Activated CD4-positive, alpha-beta T cell treated with anti-CD3 and anti-CD28 coated beads, Interleukin-2, amount 10 ng/mL, durations not matched to agents 24 days and 14 days (primary cell): Measurements from ENCODE around the gene NELFCD. TPM values are rescaled to one million over a fixed set of nuclear protein-coding genes. Genes with fewer than 3 reads are reported as not detected.

Source experiments
- DNase-seq: peaks from one replicate; pipeline ENCODE4 v3.0.0; 2022
- H3K27ac Mint-ChIP-seq: one replicate; pipeline ENCODE4 v1.8.0; 2022; ENCODE audit warnings: mild to moderate bottlenecking, mixed read lengths
- H3K27me3 Mint-ChIP-seq: one replicate; pipeline ENCODE4 v1.8.0; 2022; ENCODE audit warnings: mixed read lengths
- H3K36me3 Mint-ChIP-seq: one replicate; pipeline ENCODE4 v1.8.0; 2022; ENCODE audit warnings: low read depth, mild to moderate bottlenecking, mixed read lengths
- H3K4me1 Mint-ChIP-seq: one replicate; pipeline ENCODE4 v1.8.0; 2021; ENCODE audit warnings: mixed read lengths
- H3K4me3 Mint-ChIP-seq: one replicate; pipeline ENCODE4 v1.8.0; 2022; ENCODE audit warnings: mild to moderate bottlenecking, moderate library complexity, mixed read lengths
- H3K9me3 Mint-ChIP-seq: one replicate; pipeline ENCODE4 v1.8.0; 2021; ENCODE audit warnings: mixed read lengths
- intact Hi-C: fragments of 100-400 bp; cut with micrococcal nuclease; formaldehyde crosslinking; loops from one replicate; pipeline ENCODE4 v1.15.1; 2023
- total RNA-seq: library from RNA; stranded (reverse); gene quantifications from 2 replicates; pipeline ENCODE4 v1.2.3, GENCODE V29; 2022

Gene NELFCD
- total RNA-seq, 1 donor from 2014 or later, result 120 TPM

- H3K9me3 Mint-ChIP-seq, result no peaks in the 10 kb centered on the region
- intact Hi-C loops, result no loop called here
- H3K27me3 Mint-ChIP-seq, result no peaks in the 10 kb centered on the region
- H3K4me3 Mint-ChIP-seq, result no peak overlapping the region
- DNase-seq, result no peak
- peak overlapping the region; percentile 32 for H3K27ac Mint-ChIP-seq
- peaks cover 70% of the 10 kb centered on the region for H3K36me3 Mint-ChIP-seq
- H3K4me1 Mint-ChIP-seq, result peaks cover 42% of the 10 kb centered on the region
Observed at GRCh38 chr20:59025511-59025910, 44.5 kb downstream of the NELFCD start.

GRCh38 chr20:59026904-59027740 is 46.1 kb downstream of the NELFCD start:
- intact Hi-C loops, result no loop called here
- no peak for DNase-seq
- peaks cover 78% of the 10 kb centered on the region for H3K36me3 Mint-ChIP-seq
- no peaks in the 10 kb centered on the region for H3K27me3 Mint-ChIP-seq
- no peak overlapping the region for H3K27ac Mint-ChIP-seq
- H3K9me3 Mint-ChIP-seq, result no peaks in the 10 kb centered on the region
- H3K4me1 Mint-ChIP-seq, result peaks cover 50% of the 10 kb centered on the region
- H3K4me3 Mint-ChIP-seq, result no peak overlapping the region

GRCh38 chr20:59027741-59028320 is 46.8 kb downstream of the NELFCD start:
- Mint-ChIP-seq H3K9me3 (no peaks in the 10 kb centered on the region), H3K27ac (no peak overlapping the region), H3K4me1 (peaks cover 52% of the 10 kb centered on the region), H3K4me3 (no peak overlapping the region), H3K36me3 (peaks cover 73% of the 10 kb centered on the region), H3K27me3 (no peaks in the 10 kb centered on the region)
- DNase-seq, result no peak
- intact Hi-C loops, result no loop called here

GRCh38 chr20:59028812-59029211 is 47.8 kb downstream of the NELFCD start:
- Mint-ChIP-seq H3K36me3 (peaks cover 70% of the 10 kb centered on the region), H3K4me1 (peaks cover 55% of the 10 kb centered on the region), H3K27ac (no peak overlapping the region), H3K9me3 (no peaks in the 10 kb centered on the region), H3K4me3 (peak overlapping the region; percentile 66), H3K27me3 (no peaks in the 10 kb centered on the region)
- no peak for DNase-seq
- intact Hi-C loops, result no loop called here

GRCh38 chr20:59030911-59031563 is 50.0 kb downstream of the NELFCD start:
- H3K36me3 Mint-ChIP-seq, result peaks cover 69% of the 10 kb centered on the region
- intact Hi-C loops, result loop anchor here (1.0 to 5.0 kb wide), 3 partner anchors 24 to 379 kb away; partner anchors contain the start of genes CTSZ and STX16
- H3K27ac Mint-ChIP-seq, result peak overlapping the region; percentile 97
- H3K4me1 Mint-ChIP-seq, result peaks cover 60% of the 10 kb centered on the region
- DNase-seq, result peak; percentile 68
- H3K9me3 Mint-ChIP-seq, result no peaks in the 10 kb centered on the region
- no peaks in the 10 kb centered on the region for H3K27me3 Mint-ChIP-seq
- H3K4me3 Mint-ChIP-seq, result peak overlapping the region; percentile 95

- Mint-ChIP-seq H3K9me3 (no peaks in the 10 kb centered on the region), H3K36me3 (peaks cover 65% of the 10 kb centered on the region), H3K27ac (peak overlapping the region; percentile 97), H3K27me3 (no peaks in the 10 kb centered on the region), H3K4me1 (peaks cover 56% of the 10 kb centered on the region), H3K4me3 (peak overlapping the region; percentile 95)
- intact Hi-C loops, result loop anchor here (1.0 to 5.0 kb wide), 6 partner anchors 11 to 379 kb away; partner anchors contain the start of genes CTSZ, NELFCD, PRELID3B and STX16
- no peak for DNase-seq
Observed at GRCh38 chr20:59031564-59032022, 50.5 kb downstream of the NELFCD start.

- H3K4me1 Mint-ChIP-seq, result peaks cover 56% of the 10 kb centered on the region
- peaks cover 65% of the 10 kb centered on the region for H3K36me3 Mint-ChIP-seq
- intact Hi-C loops, result loop anchor here (1.0 to 5.0 kb wide), 5 partner anchors 10 to 380 kb away; partner anchors contain the start of genes NELFCD, PRELID3B and STX16
- H3K9me3 Mint-ChIP-seq, result no peaks in the 10 kb centered on the region
- DNase-seq, result peak; percentile 99
- peak within 1 kb of the TSS; percentile 95 for H3K4me3 Mint-ChIP-seq
- peak within 1 kb of the TSS; percentile 97 for H3K27ac Mint-ChIP-seq
- H3K27me3 Mint-ChIP-seq, result no peaks in the 10 kb centered on the region
Observed at GRCh38 chr20:59032023-59032712, 51.1 kb downstream of the NELFCD start, which contains the start of gene ATP5F1E. ATP5F1E (minus strand) TSS chr20:59032335; CDS start chr20:59032251, 84 bp downstream.

GRCh38 chr20:59032713-59033059 is 51.6 kb downstream of the NELFCD start:
- DNase-seq, result no peak
- peak overlapping the region; percentile 95 for H3K4me3 Mint-ChIP-seq
- intact Hi-C loops, result loop anchor here (1.0 to 5.0 kb wide), 5 partner anchors 10 to 380 kb away; partner anchors contain the start of genes NELFCD, PRELID3B and STX16
- peak overlapping the region; percentile 91 for H3K27ac Mint-ChIP-seq
- peaks cover 53% of the 10 kb centered on the region for H3K4me1 Mint-ChIP-seq
- no peaks in the 10 kb centered on the region for H3K27me3 Mint-ChIP-seq
- no peaks in the 10 kb centered on the region for H3K9me3 Mint-ChIP-seq
- H3K36me3 Mint-ChIP-seq, result peaks cover 65% of the 10 kb centered on the region

GRCh38 chr20:59033093-59033492 is 52.0 kb downstream of the NELFCD start:
- peak overlapping the region; percentile 91 for H3K27ac Mint-ChIP-seq
- DNase-seq, result no peak
- H3K27me3 Mint-ChIP-seq, result no peaks in the 10 kb centered on the region
- H3K4me1 Mint-ChIP-seq, result peaks cover 51% of the 10 kb centered on the region
- intact Hi-C loops, result loop anchor here (2.0 to 5.0 kb wide), 3 partner anchors 52 to 381 kb away; partner anchors contain the start of genes NELFCD and STX16
- no peaks in the 10 kb centered on the region for H3K9me3 Mint-ChIP-seq
- H3K36me3 Mint-ChIP-seq, result peaks cover 65% of the 10 kb centered on the region
- peak overlapping the region; percentile 95 for H3K4me3 Mint-ChIP-seq

GRCh38 chr20:59033616-59034165 is 52.6 kb downstream of the NELFCD start:
- H3K4me1 Mint-ChIP-seq, result peaks cover 48% of the 10 kb centered on the region
- intact Hi-C loops, result loop anchor here (2.0 to 5.0 kb wide), 3 partner anchors 53 to 381 kb away; partner anchors contain the start of genes NELFCD and STX16
- no peaks in the 10 kb centered on the region for H3K27me3 Mint-ChIP-seq
- H3K9me3 Mint-ChIP-seq, result no peaks in the 10 kb centered on the region
- no peak overlapping the region for H3K4me3 Mint-ChIP-seq
- H3K36me3 Mint-ChIP-seq, result peaks cover 62% of the 10 kb centered on the region
- DNase-seq, result peak; percentile 53
- H3K27ac Mint-ChIP-seq, result peak overlapping the region; percentile 26

- Mint-ChIP-seq H3K27me3 (no peaks in the 10 kb centered on the region), H3K27ac (no peak overlapping the region), H3K4me1 (peaks cover 47% of the 10 kb centered on the region), H3K4me3 (no peak overlapping the region), H3K36me3 (peaks cover 58% of the 10 kb centered on the region), H3K9me3 (no peaks in the 10 kb centered on the region)
- intact Hi-C loops, result no loop called here
- peak; percentile 51 for DNase-seq
Observed at GRCh38 chr20:59035381-59035780, 54.3 kb downstream of the NELFCD start.

GRCh38 chr20:59037386-59037785 is 56.3 kb downstream of the NELFCD start:
- intact Hi-C loops, result no loop called here
- peak; percentile 52 for DNase-seq
- H3K27ac Mint-ChIP-seq, result no peak overlapping the region
- H3K4me3 Mint-ChIP-seq, result no peak overlapping the region
- no peaks in the 10 kb centered on the region for H3K9me3 Mint-ChIP-seq
- no peaks in the 10 kb centered on the region for H3K27me3 Mint-ChIP-seq
- peaks cover 49% of the 10 kb centered on the region for H3K4me1 Mint-ChIP-seq
- H3K36me3 Mint-ChIP-seq, result peaks cover 60% of the 10 kb centered on the region

- H3K4me3 Mint-ChIP-seq, result peak overlapping the region; percentile 93
- H3K27ac Mint-ChIP-seq, result peak overlapping the region; percentile 59
- peaks cover 53% of the 10 kb centered on the region for H3K36me3 Mint-ChIP-seq
- intact Hi-C loops, result no loop called here
- H3K27me3 Mint-ChIP-seq, result no peaks in the 10 kb centered on the region
- H3K9me3 Mint-ChIP-seq, result no peaks in the 10 kb centered on the region
- peak; percentile 48 for DNase-seq
- H3K4me1 Mint-ChIP-seq, result peaks cover 55% of the 10 kb centered on the region
Observed at GRCh38 chr20:59039233-59039632, 58.2 kb downstream of the NELFCD start.
